Stimulated activated CD8-positive, alpha-beta memory T cell treated with anti-CD3 and anti-CD28 coated beads, Interleukin-7, amount 100 ng/mL, for 1 hour (primary cell): Measurements from ENCODE around the gene NOC4L.

Experiments
- DNase-seq, 2 donors: peaks; one replicate each; pipeline ENCODE4 v3.0.0-alpha.2; 2020; ENCODE audit warnings: low read depth in 2 of 2

Gene NOC4L

GRCh38 chr12:132170094-132170636, 25.9 kb downstream of the NOC4L start:
- no peak for DNase-seq

GRCh38 chr12:132170637-132171292, 26.5 kb downstream of the NOC4L start:
- DNase-seq = no peak

- DNase-seq = no peak
Observed at GRCh38 chr12:132171293-132171967, 27.2 kb downstream of the NOC4L start.

- DNase-seq = no peak
Observed at GRCh38 chr12:132171968-132172521, 27.8 kb downstream of the NOC4L start.

- DNase-seq = no peak
Observed at GRCh38 chr12:132172619-132173018, 28.4 kb downstream of the NOC4L start.

- no peak for DNase-seq
Observed at GRCh38 chr12:132173135-132174014, 29.1 kb downstream of the NOC4L start.

- no peak for DNase-seq
Observed at GRCh38 chr12:132174015-132174838, 30.0 kb downstream of the NOC4L start.

GRCh38 chr12:132174839-132175490, 30.7 kb downstream of the NOC4L start:
- no peak for DNase-seq

GRCh38 chr12:132175496-132176384, 31.5 kb downstream of the NOC4L start:
- no peak for DNase-seq

- no peak for DNase-seq
Observed at GRCh38 chr12:132176385-132176919, 32.2 kb downstream of the NOC4L start.

GRCh38 chr12:132176920-132177551, 32.8 kb downstream of the NOC4L start:
- DNase-seq = no peak

GRCh38 chr12:132178316-132178715, 34.1 kb downstream of the NOC4L start:
- DNase-seq = no peak

GRCh38 chr12:132178801-132179401, 34.6 kb downstream of the NOC4L start:
- DNase-seq = no peak

GRCh38 chr12:132179431-132180362, 35.4 kb downstream of the NOC4L start:
- no peak for DNase-seq

GRCh38 chr12:132180648-132181546, 36.6 kb downstream of the NOC4L start:
- DNase-seq = no peak

GRCh38 chr12:132181570-132182200, 37.4 kb downstream of the NOC4L start:
- DNase-seq = no peak
